Astrocyte (in vitro differentiated cells and primary cell): ENCODE results near the gene CDHR1. TPM values are rescaled to one million over a fixed set of nuclear protein-coding genes. Genes with fewer than 3 reads are reported as not detected.

ENCODE experiments used
- DNase-seq: peaks from one replicate; pipeline ENCODE4 v3.0.0-alpha.2; 2010; ENCODE audit warnings: low read depth
- FAIRE-seq: peaks from 2 replicates; lab custom pipeline; 2011; peaks lifted over from hg19 to GRCh38; lab: Jason Lieb, UNC
- H2AFZ ChIP-seq: 2 replicates; pipeline ENCODE4 v1.6.0; 2012; ENCODE audit warnings: low read depth, low read length, inconsistent platforms
- H3K27ac ChIP-seq: 2 replicates; pipeline ENCODE4 v1.5.1; 2011; ENCODE audit warnings: low read depth, low read length, inconsistent platforms
- H3K27me3 ChIP-seq: 2 replicates; pipeline ENCODE4 v1.6.0; 2011; ENCODE audit warnings: low read length, inconsistent platforms; ENCODE audit not compliant: insufficient read depth
- H3K36me3 ChIP-seq: 2 replicates; pipeline ENCODE4 v1.5.1; 2011; ENCODE audit warnings: low read length, inconsistent platforms; ENCODE audit not compliant: insufficient read depth
- H3K4me1 ChIP-seq: 2 replicates; pipeline ENCODE4 v1.5.1; 2011; ENCODE audit warnings: low read length, inconsistent platforms; ENCODE audit not compliant: insufficient read depth
- H3K4me2 ChIP-seq: 2 replicates; pipeline ENCODE4 v1.6.0; 2012; ENCODE audit warnings: low read length, inconsistent platforms
- H3K4me3 ChIP-seq: 2 replicates; pipeline ENCODE4 v1.5.1; 2011; ENCODE audit warnings: low read depth, mild to moderate bottlenecking, low read length, inconsistent platforms; ENCODE audit not compliant: insufficient read depth
- H3K79me2 ChIP-seq: 2 replicates; pipeline ENCODE4 v1.6.0; 2012; ENCODE audit warnings: mild to moderate bottlenecking, low read length, inconsistent platforms; ENCODE audit not compliant: insufficient read depth
- H3K9ac ChIP-seq: 2 replicates; pipeline ENCODE4 v1.6.0; 2012; ENCODE audit warnings: mild to moderate bottlenecking, low read length, inconsistent platforms
- H3K9me3 ChIP-seq: 2 replicates; pipeline ENCODE4 v1.5.1; 2012; ENCODE audit warnings: low read depth, mild to moderate bottlenecking, low read length, inconsistent platforms; ENCODE audit not compliant: insufficient read depth
- H4K20me1 ChIP-seq: 2 replicates; pipeline ENCODE4 v1.6.0; 2012; ENCODE audit warnings: low read length, inconsistent platforms; ENCODE audit not compliant: insufficient read depth
- H3K27ac Mint-ChIP-seq: one replicate; pipeline ENCODE4 v1.8.0; 2021; ENCODE audit warnings: mild to moderate bottlenecking, mixed read lengths; ENCODE audit not compliant: unreplicated experiment
- H3K27me3 Mint-ChIP-seq: one replicate; pipeline ENCODE4 v1.8.0; 2021; ENCODE audit warnings: low read depth, mixed read lengths; ENCODE audit not compliant: unreplicated experiment
- H3K36me3 Mint-ChIP-seq: one replicate; pipeline ENCODE4 v1.8.0; 2021; ENCODE audit warnings: low read depth, mixed read lengths; ENCODE audit not compliant: unreplicated experiment
- H3K4me1 Mint-ChIP-seq: one replicate; pipeline ENCODE4 v1.8.0; 2021; ENCODE audit warnings: low read depth, mixed read lengths; ENCODE audit not compliant: unreplicated experiment
- H3K4me3 Mint-ChIP-seq: one replicate; pipeline ENCODE4 v1.8.0; 2021; ENCODE audit warnings: mild to moderate bottlenecking, moderate library complexity, mixed read lengths; ENCODE audit not compliant: unreplicated experiment
- H3K9me3 Mint-ChIP-seq: one replicate; pipeline ENCODE4 v1.8.0; 2021; ENCODE audit warnings: mild to moderate bottlenecking, mixed read lengths; ENCODE audit not compliant: unreplicated experiment
- EZH2 ChIP-seq: IDR thresholded peaks from 2 replicates; pipeline ENCODE4 v1.6.1; 2012; ENCODE audit warnings: mild to moderate bottlenecking, low read length, inconsistent platforms; ENCODE audit not compliant: insufficient read depth
- total RNA-seq: library from RNA; stranded (reverse); gene quantifications from 2 replicates; pipeline ENCODE4 v1.2.1, GENCODE V29; 2021
- TF ChIP-seq, protein P1 (sequence below): IDR thresholded peaks from 2 replicates; pipeline ENCODE4 v1.5.1; 2011; ENCODE audit warnings: low read depth, mild to moderate bottlenecking, inconsistent platforms, low read length, moderate library complexity; ENCODE audit not compliant: insufficient read depth

CDHR1 gene
- total RNA-seq, 1 donor from 2014 or later = 0.75 TPM

DNA sequence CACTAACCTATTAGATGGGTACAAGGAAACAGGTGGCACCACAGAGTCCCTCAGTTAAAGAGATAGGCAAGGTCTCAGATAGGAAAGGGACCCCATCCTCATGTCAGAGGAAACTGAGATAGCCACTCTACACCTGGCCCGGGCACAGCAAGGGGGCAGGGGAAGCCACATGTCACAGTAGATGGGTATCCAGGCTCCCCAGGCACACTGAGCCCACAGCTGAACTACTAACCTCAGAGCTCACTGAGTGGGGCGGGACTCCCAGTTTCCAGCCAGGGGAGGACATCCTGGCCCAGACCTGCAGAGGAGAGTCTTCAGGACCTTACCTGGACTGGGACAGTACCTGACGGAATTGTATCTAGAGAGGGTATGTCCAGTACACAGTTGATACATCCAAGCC lies 3.7 kb upstream of the CDHR1 start:
- no peak overlapping the region for H3K4me3 Mint-ChIP-seq
- H3K27me3 ChIP-seq = peaks cover 16% of the 10 kb centered on the region
- peaks cover 44% of the 10 kb centered on the region for H3K27me3 Mint-ChIP-seq

GRCh38 chr10:84191106-84191505 lies 3.2 kb upstream of the CDHR1 start:
- Histone ChIP-seq H3K27ac (no peak overlapping the region), H3K9me3 (no peaks in the 10 kb centered on the region), H2AFZ (no peak overlapping the region), H3K4me2 (no peak overlapping the region), H4K20me1 (no peaks in the 10 kb centered on the region), H3K9ac (no peak overlapping the region), H3K4me1 (no peaks in the 10 kb centered on the region), H3K27me3 (peaks cover 21% of the 10 kb centered on the region), H3K36me3 (no peaks in the 10 kb centered on the region), H3K79me2 (no peaks in the 10 kb centered on the region), H3K4me3 (no peak overlapping the region)
- Mint-ChIP-seq H3K27ac (no peak overlapping the region), H3K36me3 (no peaks in the 10 kb centered on the region), H3K4me3 (no peak overlapping the region), H3K4me1 (no peaks in the 10 kb centered on the region), H3K9me3 (no peaks in the 10 kb centered on the region), H3K27me3 (peaks cover 49% of the 10 kb centered on the region)
- FAIRE-seq (no peak), DNase-seq (no peak)
- no peak for TF ChIP-seq EZH2
- TF ChIP-seq, protein P1, sequence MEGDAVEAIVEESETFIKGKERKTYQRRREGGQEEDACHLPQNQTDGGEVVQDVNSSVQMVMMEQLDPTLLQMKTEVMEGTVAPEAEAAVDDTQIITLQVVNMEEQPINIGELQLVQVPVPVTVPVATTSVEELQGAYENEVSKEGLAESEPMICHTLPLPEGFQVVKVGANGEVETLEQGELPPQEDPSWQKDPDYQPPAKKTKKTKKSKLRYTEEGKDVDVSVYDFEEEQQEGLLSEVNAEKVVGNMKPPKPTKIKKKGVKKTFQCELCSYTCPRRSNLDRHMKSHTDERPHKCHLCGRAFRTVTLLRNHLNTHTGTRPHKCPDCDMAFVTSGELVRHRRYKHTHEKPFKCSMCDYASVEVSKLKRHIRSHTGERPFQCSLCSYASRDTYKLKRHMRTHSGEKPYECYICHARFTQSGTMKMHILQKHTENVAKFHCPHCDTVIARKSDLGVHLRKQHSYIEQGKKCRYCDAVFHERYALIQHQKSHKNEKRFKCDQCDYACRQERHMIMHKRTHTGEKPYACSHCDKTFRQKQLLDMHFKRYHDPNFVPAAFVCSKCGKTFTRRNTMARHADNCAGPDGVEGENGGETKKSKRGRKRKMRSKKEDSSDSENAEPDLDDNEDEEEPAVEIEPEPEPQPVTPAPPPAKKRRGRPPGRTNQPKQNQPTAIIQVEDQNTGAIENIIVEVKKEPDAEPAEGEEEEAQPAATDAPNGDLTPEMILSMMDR = no peak

More for the DNA sequence above, 3.7 kb upstream of the CDHR1 start:
- H3K9me3 Mint-ChIP-seq = no peaks in the 10 kb centered on the region
- Histone ChIP-seq H4K20me1 (no peaks in the 10 kb centered on the region), H3K79me2 (no peaks in the 10 kb centered on the region), H3K4me1 (no peaks in the 10 kb centered on the region), H3K4me2 (no peak overlapping the region), H3K27ac (no peak overlapping the region), H3K9me3 (no peaks in the 10 kb centered on the region), H3K36me3 (no peaks in the 10 kb centered on the region), H2AFZ (no peak overlapping the region), H3K4me3 (no peak overlapping the region), H3K9ac (no peak overlapping the region)
- no peak overlapping the region for H3K27ac Mint-ChIP-seq
- DNase-seq (no peak), FAIRE-seq (no peak)
- TF ChIP-seq EZH2 = no peak
- TF ChIP-seq, protein P1 = no peak
- H3K4me1 Mint-ChIP-seq = no peaks in the 10 kb centered on the region
- no peaks in the 10 kb centered on the region for H3K36me3 Mint-ChIP-seq

- Histone ChIP-seq H3K4me2 (no peak overlapping the region), H3K79me2 (no peaks in the 10 kb centered on the region), H4K20me1 (no peaks in the 10 kb centered on the region), H3K4me1 (no peaks in the 10 kb centered on the region), H3K36me3 (no peaks in the 10 kb centered on the region), H2AFZ (no peak overlapping the region), H3K9me3 (no peaks in the 10 kb centered on the region), H3K9ac (no peak overlapping the region), H3K27me3 (peaks cover 26% of the 10 kb centered on the region), H3K4me3 (no peak overlapping the region), H3K27ac (no peak overlapping the region)
- H3K27ac Mint-ChIP-seq = no peak overlapping the region
- H3K27me3 Mint-ChIP-seq = peaks cover 65% of the 10 kb centered on the region
- H3K4me1 Mint-ChIP-seq = no peaks in the 10 kb centered on the region
- H3K4me3 Mint-ChIP-seq = no peak overlapping the region
- FAIRE-seq (no peak), DNase-seq (no peak)
- no peak for TF ChIP-seq EZH2
- TF ChIP-seq, protein P1 = no peak
- no peaks in the 10 kb centered on the region for H3K9me3 Mint-ChIP-seq
- H3K36me3 Mint-ChIP-seq = peaks cover 3% of the 10 kb centered on the region
Measured at GRCh38 chr10:84193327-84193726, 1.0 kb upstream of the CDHR1 start.
